Type B pancreatic cell (in vitro differentiated cells): Measurements from ENCODE around the gene ALDH1A1. TPM values are rescaled to one million over a fixed set of nuclear protein-coding genes. Genes with fewer than 3 reads are reported as not detected.
A peak's percentile ranks its signal among the peaks of the same experiment; 100 is the strongest.

Experiments
- DNase-seq: peaks from one replicate; pipeline ENCODE4 v3.0.0; 2021; ENCODE audit warnings: mixed read lengths; ENCODE audit not compliant: unreplicated experiment; ENCODE audit errors: extremely low spot score
- H3K27ac Mint-ChIP-seq: 2 replicates; pipeline ENCODE4 v1.8.0; 2021; ENCODE audit warnings: mild to moderate bottlenecking, mixed read lengths
- H3K27me3 Mint-ChIP-seq: 2 replicates; pipeline ENCODE4 v1.8.0; 2021; ENCODE audit warnings: mixed read lengths
- H3K36me3 Mint-ChIP-seq: 2 replicates; pipeline ENCODE4 v1.8.0; 2021; ENCODE audit warnings: mixed read lengths
- H3K4me1 Mint-ChIP-seq: one replicate; pipeline ENCODE4 v1.8.0; 2021; ENCODE audit warnings: mixed read lengths; ENCODE audit not compliant: unreplicated experiment
- H3K4me3 Mint-ChIP-seq: 2 replicates; pipeline ENCODE4 v1.8.0; 2021; ENCODE audit warnings: mild to moderate bottlenecking, mixed read lengths
- H3K9me3 Mint-ChIP-seq: 2 replicates; pipeline ENCODE4 v1.8.0; 2021; ENCODE audit warnings: mixed read lengths
- CTCF ChIP-seq: fragments of 200-600 bp; sonication (generic); conservative IDR thresholded peaks from 2 replicates; pipeline ENCODE4 v1.5.0; 2021; ENCODE audit warnings: antibody characterized with exemption, mild to moderate bottlenecking
- total RNA-seq: library from RNA; stranded (reverse); gene quantifications from 2 replicates; pipeline ENCODE4 v1.2.1, GENCODE V29; 2021; ENCODE audit warnings: low replicate concordance

ALDH1A1 gene
- total RNA-seq, 1 donor from 2014 or later: 242 TPM

DNA sequence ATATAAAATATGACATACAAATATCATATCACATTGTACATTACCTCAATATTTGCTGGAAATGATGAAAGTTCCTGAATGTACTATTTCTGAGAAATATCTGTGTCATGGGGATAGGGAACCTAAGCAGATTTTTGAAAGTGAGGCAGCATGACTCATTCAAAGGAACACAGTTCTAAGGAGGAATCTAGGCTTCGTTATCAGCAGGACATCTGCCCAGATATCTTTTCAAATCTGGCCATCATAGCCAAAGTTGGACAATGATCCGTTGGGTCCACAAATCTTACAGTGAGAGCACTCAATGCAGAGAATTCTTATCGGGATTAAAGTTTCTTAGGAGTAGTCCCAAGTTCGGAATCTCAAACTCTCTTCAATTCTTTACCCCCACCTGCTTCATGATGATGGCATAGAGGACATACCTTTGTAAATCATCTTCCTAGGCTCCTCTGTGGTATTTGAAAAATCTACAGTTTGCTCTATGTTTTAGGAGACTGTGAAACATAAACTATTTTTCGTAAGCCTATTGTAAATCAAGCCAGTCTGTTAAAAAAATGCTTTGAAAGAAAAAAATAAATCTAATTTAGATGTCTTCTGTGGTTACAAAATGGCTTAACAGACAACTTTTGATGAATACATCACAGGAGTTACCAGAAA, 29.4 kb upstream of the ALDH1A1 start:
- H3K4me1 Mint-ChIP-seq: peaks cover 27% of the 10 kb centered on the region
- no peaks in the 10 kb centered on the region for H3K9me3 Mint-ChIP-seq
- H3K27me3 Mint-ChIP-seq: no peaks in the 10 kb centered on the region
- H3K4me3 Mint-ChIP-seq: no peak overlapping the region
- no peak for TF ChIP-seq CTCF
- DNase-seq: no peak
- H3K36me3 Mint-ChIP-seq: no peaks in the 10 kb centered on the region
- H3K27ac Mint-ChIP-seq: peak overlapping the region; percentile 58

DNA sequence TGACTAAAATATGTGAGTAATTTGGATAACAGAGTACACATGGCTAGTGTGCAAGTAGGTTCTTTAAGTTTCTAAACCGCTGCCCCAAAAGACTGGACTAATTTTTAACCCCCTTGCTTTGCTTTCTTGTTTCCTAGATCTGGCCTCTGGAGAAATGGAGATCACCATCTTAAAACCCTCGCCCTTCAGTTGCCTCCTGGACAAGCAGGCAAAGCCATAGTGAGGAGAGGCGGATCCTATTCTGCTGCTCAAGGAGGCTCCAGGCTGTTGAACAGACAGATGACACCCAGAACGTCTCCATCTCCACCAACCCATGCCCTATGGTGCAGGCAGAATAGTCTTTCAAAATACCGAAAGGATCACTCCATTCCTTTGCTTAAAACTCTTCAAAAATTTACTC, 28.6 kb upstream of the ALDH1A1 start:
- TF ChIP-seq CTCF: no peak
- H3K4me3 Mint-ChIP-seq: no peak overlapping the region
- H3K27ac Mint-ChIP-seq: peak overlapping the region; percentile 44
- H3K27me3 Mint-ChIP-seq: no peaks in the 10 kb centered on the region
- H3K4me1 Mint-ChIP-seq: peaks cover 27% of the 10 kb centered on the region
- no peaks in the 10 kb centered on the region for H3K36me3 Mint-ChIP-seq
- no peak for DNase-seq
- no peaks in the 10 kb centered on the region for H3K9me3 Mint-ChIP-seq

DNA sequence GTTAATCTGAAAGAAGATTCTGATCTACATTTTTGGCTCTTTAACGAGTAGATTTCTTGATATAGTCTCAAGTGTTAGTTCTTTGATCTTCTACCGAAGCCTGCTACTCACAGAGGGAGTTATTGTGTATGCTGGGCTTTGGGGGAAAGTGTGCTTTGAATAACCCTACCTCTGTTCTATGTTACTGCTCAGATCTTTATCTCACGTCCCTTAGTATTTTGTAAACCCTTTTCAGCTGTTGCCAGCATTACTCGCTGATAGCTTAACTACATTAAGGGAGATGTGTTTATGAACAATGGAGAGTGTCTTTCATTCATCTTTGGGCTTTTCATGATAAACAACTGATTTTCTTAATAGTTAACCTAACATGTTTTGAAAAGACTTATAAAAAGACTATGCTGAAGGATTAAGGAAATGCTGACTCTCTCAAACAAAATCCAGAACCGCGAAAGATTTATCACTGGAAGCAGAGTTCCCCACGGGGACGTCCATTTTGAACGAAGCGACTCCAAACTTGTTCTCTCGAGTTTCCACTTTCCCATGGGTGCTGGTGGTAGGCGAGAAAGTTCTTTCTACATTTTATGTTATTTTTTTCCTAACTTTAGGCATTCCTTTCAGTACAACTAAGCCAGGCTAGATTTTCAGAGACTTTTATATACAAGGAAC, 27.9 kb upstream of the ALDH1A1 start:
- Mint-ChIP-seq H3K9me3 (no peaks in the 10 kb centered on the region), H3K27ac (peak overlapping the region; percentile 1), H3K4me1 (peaks cover 27% of the 10 kb centered on the region), H3K36me3 (no peaks in the 10 kb centered on the region), H3K4me3 (peak overlapping the region; percentile 13), H3K27me3 (no peaks in the 10 kb centered on the region)
- TF ChIP-seq CTCF: no peak
- no peak for DNase-seq

DNA sequence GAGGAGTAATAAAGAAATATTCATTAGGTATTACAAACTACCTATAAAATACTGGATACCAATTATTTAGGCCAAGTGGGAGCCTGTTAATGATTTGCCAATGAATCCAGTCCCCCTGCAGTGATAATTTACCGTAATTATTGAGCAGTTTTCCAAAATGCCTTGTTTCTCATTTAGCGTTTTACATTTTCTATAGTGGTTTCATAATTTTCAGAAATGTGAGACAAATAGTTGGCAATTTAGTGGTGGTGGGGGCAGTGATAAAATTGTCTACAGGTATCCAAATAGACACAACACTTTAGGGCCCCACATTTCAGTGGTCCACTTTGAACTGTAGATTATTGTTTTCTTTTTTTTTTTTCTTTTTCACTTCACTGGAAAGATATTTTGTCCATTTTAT, 27.3 kb upstream of the ALDH1A1 start:
- no peak for DNase-seq
- no peaks in the 10 kb centered on the region for H3K27me3 Mint-ChIP-seq
- no peak overlapping the region for H3K27ac Mint-ChIP-seq

DNA sequence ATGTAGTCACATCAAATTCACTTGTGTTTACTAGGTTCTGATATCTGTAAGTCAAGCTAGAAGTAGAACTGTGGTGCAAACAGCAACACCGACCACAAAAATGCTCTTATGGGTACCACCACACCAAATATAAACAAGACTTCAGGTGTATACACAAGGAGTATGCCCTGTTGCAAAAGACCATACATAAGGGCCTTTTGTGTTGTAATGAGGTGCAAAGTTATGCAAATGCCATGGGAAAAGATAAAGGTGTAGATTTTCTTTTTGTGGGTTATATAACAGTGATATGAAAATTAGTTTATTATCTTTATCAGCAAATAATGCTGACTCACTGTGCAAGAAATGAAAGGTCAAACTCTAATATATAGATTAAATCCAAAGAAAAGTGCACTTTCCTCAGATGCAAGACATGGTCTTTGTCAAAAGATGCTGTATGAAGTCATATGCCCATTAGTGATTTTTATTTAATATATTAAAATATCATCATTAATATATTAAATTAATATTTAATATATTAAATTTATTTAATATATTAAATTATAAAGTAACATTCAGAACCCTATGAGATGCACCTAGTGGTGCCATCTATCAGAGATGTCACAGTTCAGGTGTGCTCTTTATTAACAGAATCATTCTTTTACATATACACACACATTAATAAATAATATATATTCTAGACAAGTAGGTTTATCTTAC, 26.7 kb upstream of the ALDH1A1 start:
- no peaks in the 10 kb centered on the region for H3K36me3 Mint-ChIP-seq
- H3K4me1 Mint-ChIP-seq: peaks cover 22% of the 10 kb centered on the region
- no peak overlapping the region for H3K4me3 Mint-ChIP-seq
- no peaks in the 10 kb centered on the region for H3K9me3 Mint-ChIP-seq
- no peak overlapping the region for H3K27ac Mint-ChIP-seq
- no peak for TF ChIP-seq CTCF
- H3K27me3 Mint-ChIP-seq: no peaks in the 10 kb centered on the region
- no peak for DNase-seq

More for the DNA sequence above, 27.3 kb upstream of the ALDH1A1 start:
- H3K4me1 Mint-ChIP-seq: peaks cover 25% of the 10 kb centered on the region
- H3K9me3 Mint-ChIP-seq: no peaks in the 10 kb centered on the region
- no peak for TF ChIP-seq CTCF
- no peaks in the 10 kb centered on the region for H3K36me3 Mint-ChIP-seq
- no peak overlapping the region for H3K4me3 Mint-ChIP-seq
